Measurements from ENCODE around the gene UBAC1. TPM values are rescaled to one million over a fixed set of nuclear protein-coding genes. Genes with fewer than 3 reads are reported as not detected.

Gene UBAC1
- total RNA-seq, 1 experiment from 2014 or later, result 54.8 TPM

GRCh38 chr9:135908754-135909204 is 52.4 kb downstream of the UBAC1 start:
- Histone ChIP-seq H3K4me2 (ENCODE audit: low read length) (peak overlapping the region; percentile 88), H3K27ac (ENCODE audit: low read depth, low read length) (no peak overlapping the region), H4K20me1 (ENCODE audit: insufficient read depth) (peaks cover 9% of the 10 kb centered on the region; the same call in 1 of the 2 replicates), H3K27me3 (ENCODE audit: insufficient read depth, low read length) (no peaks in the 10 kb centered on the region), H3K9me2 (ENCODE audit: insufficient read depth) (no peaks in the 10 kb centered on the region), H3K4me1 (ENCODE audit: control insufficient read depth in 1 of 2, insufficient read depth in 2 of 2, low read length in 2 of 2) (peaks cover 27 to 44% of the 10 kb centered on the region in 2 experiments), H2AFZ (ENCODE audit: low read depth, low read length, poor library complexity, severe bottlenecking) (no peak overlapping the region), H3K9ac (ENCODE audit: low read length) (peak overlapping the region; percentile 66; the same call in 1 of the 2 replicates), H3K9me3 (ENCODE audit: control insufficient read depth in 1 of 2, insufficient read depth in 1 of 2, low read depth in 1 of 2, low read length in 2 of 2) (peaks cover 0 to 3% of the 10 kb centered on the region in 2 experiments; a peak in 1 of 4 replicates), H3K4me3 (replicated peaks in 1 of 2; ENCODE audit: low read depth in 1 of 2, low read length in 2 of 2) (peak overlapping the region; percentile 56 to 68), H3K79me2 (ENCODE audit: insufficient read depth, low read length) (peaks cover 60% of the 10 kb centered on the region), H3K36me3 (ENCODE audit: control insufficient read depth in 1 of 2, insufficient read depth in 2 of 2, low read length in 2 of 2) (peaks cover 0 to 19% of the 10 kb centered on the region in 2 experiments; a peak in 2 of 4 replicates)
- no peak for DNase-seq (ENCODE audit: low read depth, low spot score)
- POLR2A ChIA-PET, result no interaction called here
- no peak for ATAC-seq
- no peak for TF ChIP-seq ATF3 (IDR thresholded peaks at IDR 0.05)
- RAD21 ChIA-PET (ENCODE audit: low non-redundant PET in 1 of 2, low total read pairs in 2 of 2, uncharacterized antibody in 2 of 2, unreplicated experiment in 2 of 2), result no interaction called here
- BruUV-seq (replicated peaks), result no TSS peak
- CTCF ChIA-PET, result no interaction called here
- intact Hi-C loops (cut with micrococcal nuclease), result no loop called here

GRCh38 chr9:135908093-135908753 is 53.0 kb downstream of the UBAC1 start:
- RAD21 ChIA-PET (ENCODE audit: low non-redundant PET in 1 of 2, low total read pairs in 2 of 2, uncharacterized antibody in 2 of 2, unreplicated experiment in 2 of 2), result no interaction called here
- Histone ChIP-seq H4K20me1 (ENCODE audit: insufficient read depth) (peaks cover 9% of the 10 kb centered on the region; the same call in 1 of the 2 replicates), H3K9ac (ENCODE audit: low read length) (peak overlapping the region; percentile 66), H3K4me1 (ENCODE audit: control insufficient read depth in 1 of 2, insufficient read depth in 2 of 2, low read length in 2 of 2) (peaks cover 31 to 49% of the 10 kb centered on the region in 2 experiments), H3K9me2 (ENCODE audit: insufficient read depth) (no peaks in the 10 kb centered on the region), H2AFZ (ENCODE audit: low read depth, low read length, poor library complexity, severe bottlenecking) (no peak overlapping the region), H3K9me3 (ENCODE audit: control insufficient read depth in 1 of 2, insufficient read depth in 1 of 2, low read depth in 1 of 2, low read length in 2 of 2) (no peaks in the 10 kb centered on the region), H3K4me2 (ENCODE audit: low read length) (peak overlapping the region; percentile 88), H3K27ac (ENCODE audit: low read depth, low read length) (peak overlapping the region; percentile 79), H3K36me3 (ENCODE audit: control insufficient read depth in 1 of 2, insufficient read depth in 2 of 2, low read length in 2 of 2) (peaks cover 0 to 18% of the 10 kb centered on the region in 2 experiments; a peak in 2 of 4 replicates), H3K79me2 (ENCODE audit: insufficient read depth, low read length) (peaks cover 66% of the 10 kb centered on the region), H3K4me3 (replicated peaks in 1 of 2; ENCODE audit: low read depth in 1 of 2, low read length in 2 of 2) (peak overlapping the region; percentile 56 to 68), H3K27me3 (ENCODE audit: insufficient read depth, low read length) (no peaks in the 10 kb centered on the region)
- TSS peak; percentile 65 for BruUV-seq (replicated peaks)
- no peak for ATAC-seq
- intact Hi-C loops (cut with micrococcal nuclease), result no loop called here
- DNase-seq (ENCODE audit: low read depth, low spot score), result no peak
- POLR2A ChIA-PET, result no interaction called here
- CTCF ChIA-PET, result no interaction called here
- TF ChIP-seq EZH2 (IDR thresholded peaks at IDR 0.05) (no peak), EZH2phosphoT487 (IDR thresholded peaks at IDR 0.05; ENCODE audit: borderline replicate concordance) (no peak), ATF3 (IDR thresholded peaks at IDR 0.05) (no peak), ZFX (IDR thresholded peaks at IDR 0.05) (no peak), EGR1 (IDR thresholded peaks at IDR 0.05; ENCODE audit: low read depth) (no peak), RAD21 (IDR thresholded peaks at IDR 0.05; ENCODE audit: low read depth) (no peak), JUND (IDR thresholded peaks at IDR 0.05) (no peak), POLR2A (IDR thresholded peaks at IDR 0.05; ENCODE audit: borderline replicate concordance, extremely low read depth, insufficient read depth, insufficient read length) (no peak), POLR2AphosphoS5 (IDR thresholded peaks at IDR 0.05; ENCODE audit: low read depth, low read length) (no peak), FOSL1 (IDR thresholded peaks at IDR 0.05; ENCODE audit: low read depth) (no peak), REST (IDR thresholded peaks at IDR 0.05; ENCODE audit: low read depth) (no peak), ZBTB33 (IDR thresholded peaks at IDR 0.05; ENCODE audit: extremely low read depth, insufficient replicate concordance, low read length) (no peak)
